Neural progenitor cell (in vitro differentiated cells): ENCODE results near the gene BCAT1.
"Not testable (repeated sequence)": the region's sequence is repeated elsewhere in the genome, so short reads cannot be mapped to it uniquely, and the experiment has no call there.

ENCODE experiments used
- EZH2 ChIP-seq: fragments of 200-600 bp; sonication (generic); IDR thresholded peaks from 2 replicates; pipeline ENCODE4 v1.6.1; 2017; ENCODE audit warnings: antibody characterized with exemption, mild to moderate bottlenecking, moderate library complexity
- EZH2phosphoT487 ChIP-seq: fragments of 200-600 bp; sonication (generic); IDR thresholded peaks from 2 replicates; pipeline ENCODE4 v1.6.1; 2017; ENCODE audit warnings: antibody characterized with exemption
- TF ChIP-seq, protein P1 (sequence below): fragments of 200-600 bp; sonication (generic); IDR thresholded peaks from 2 replicates; pipeline ENCODE4 v1.5.1; 2017; ENCODE audit warnings: antibody characterized with exemption, mild to moderate bottlenecking

DNA sequence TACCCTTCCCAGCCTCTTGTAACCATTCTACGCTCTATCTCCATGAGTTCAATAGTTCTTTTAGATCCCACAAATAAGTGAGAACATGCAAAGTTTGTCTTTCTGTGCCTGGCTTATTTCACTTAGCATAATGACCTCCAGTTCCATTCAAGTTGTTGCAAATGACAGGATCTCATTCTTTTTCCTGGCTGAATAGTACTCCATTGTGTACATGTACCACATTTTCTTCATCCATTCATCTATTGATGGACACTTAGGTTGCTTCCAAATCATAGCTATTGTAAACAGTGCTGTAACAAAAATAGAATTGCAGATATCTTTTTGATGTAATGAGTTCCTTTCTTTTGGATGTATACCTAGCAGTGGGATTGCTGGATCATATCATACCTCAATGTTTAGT, 139.6 kb downstream of the BCAT1 start:
- TF ChIP-seq, protein P1, sequence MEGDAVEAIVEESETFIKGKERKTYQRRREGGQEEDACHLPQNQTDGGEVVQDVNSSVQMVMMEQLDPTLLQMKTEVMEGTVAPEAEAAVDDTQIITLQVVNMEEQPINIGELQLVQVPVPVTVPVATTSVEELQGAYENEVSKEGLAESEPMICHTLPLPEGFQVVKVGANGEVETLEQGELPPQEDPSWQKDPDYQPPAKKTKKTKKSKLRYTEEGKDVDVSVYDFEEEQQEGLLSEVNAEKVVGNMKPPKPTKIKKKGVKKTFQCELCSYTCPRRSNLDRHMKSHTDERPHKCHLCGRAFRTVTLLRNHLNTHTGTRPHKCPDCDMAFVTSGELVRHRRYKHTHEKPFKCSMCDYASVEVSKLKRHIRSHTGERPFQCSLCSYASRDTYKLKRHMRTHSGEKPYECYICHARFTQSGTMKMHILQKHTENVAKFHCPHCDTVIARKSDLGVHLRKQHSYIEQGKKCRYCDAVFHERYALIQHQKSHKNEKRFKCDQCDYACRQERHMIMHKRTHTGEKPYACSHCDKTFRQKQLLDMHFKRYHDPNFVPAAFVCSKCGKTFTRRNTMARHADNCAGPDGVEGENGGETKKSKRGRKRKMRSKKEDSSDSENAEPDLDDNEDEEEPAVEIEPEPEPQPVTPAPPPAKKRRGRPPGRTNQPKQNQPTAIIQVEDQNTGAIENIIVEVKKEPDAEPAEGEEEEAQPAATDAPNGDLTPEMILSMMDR: not testable (repeated sequence)
- not testable (repeated sequence) for TF ChIP-seq EZH2, EZH2phosphoT487
